ENCODE results near the gene GNAS.

Gene GNAS

GRCh38 chr20:58882704-58883089 lies 30.2 kb downstream of the GNAS start:
- H3K4me3 ChIP-seq (ENCODE audit: low read depth, low read length) = no peak overlapping the region
- TF ChIP-seq, protein P1, sequence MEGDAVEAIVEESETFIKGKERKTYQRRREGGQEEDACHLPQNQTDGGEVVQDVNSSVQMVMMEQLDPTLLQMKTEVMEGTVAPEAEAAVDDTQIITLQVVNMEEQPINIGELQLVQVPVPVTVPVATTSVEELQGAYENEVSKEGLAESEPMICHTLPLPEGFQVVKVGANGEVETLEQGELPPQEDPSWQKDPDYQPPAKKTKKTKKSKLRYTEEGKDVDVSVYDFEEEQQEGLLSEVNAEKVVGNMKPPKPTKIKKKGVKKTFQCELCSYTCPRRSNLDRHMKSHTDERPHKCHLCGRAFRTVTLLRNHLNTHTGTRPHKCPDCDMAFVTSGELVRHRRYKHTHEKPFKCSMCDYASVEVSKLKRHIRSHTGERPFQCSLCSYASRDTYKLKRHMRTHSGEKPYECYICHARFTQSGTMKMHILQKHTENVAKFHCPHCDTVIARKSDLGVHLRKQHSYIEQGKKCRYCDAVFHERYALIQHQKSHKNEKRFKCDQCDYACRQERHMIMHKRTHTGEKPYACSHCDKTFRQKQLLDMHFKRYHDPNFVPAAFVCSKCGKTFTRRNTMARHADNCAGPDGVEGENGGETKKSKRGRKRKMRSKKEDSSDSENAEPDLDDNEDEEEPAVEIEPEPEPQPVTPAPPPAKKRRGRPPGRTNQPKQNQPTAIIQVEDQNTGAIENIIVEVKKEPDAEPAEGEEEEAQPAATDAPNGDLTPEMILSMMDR (IDR thresholded peaks at IDR 0.05; ENCODE audit: low read depth, low read length, missing control alignments) = no peak
- no peak for DNase-seq (ENCODE audit: low read depth)
- in situ Hi-C loops (cut with HindIII; ENCODE audit: low sequenced_read_pairs) = no loop called here

GRCh38 chr20:58883241-58883691 lies 30.8 kb downstream of the GNAS start:
- DNase-seq (ENCODE audit: low read depth) = peak; percentile 60
- in situ Hi-C loops (cut with HindIII; ENCODE audit: low sequenced_read_pairs) = no loop called here
- no peak overlapping the region for H3K4me3 ChIP-seq (ENCODE audit: low read depth, low read length)
- TF ChIP-seq, protein P1 (IDR thresholded peaks at IDR 0.05; ENCODE audit: low read depth, low read length, missing control alignments) = no peak

- DNase-seq (ENCODE audit: low read depth) = no peak
- TF ChIP-seq, protein P1 (IDR thresholded peaks at IDR 0.05; ENCODE audit: low read depth, low read length, missing control alignments) = no peak
- no peak overlapping the region for H3K4me3 ChIP-seq (ENCODE audit: low read depth, low read length)
- in situ Hi-C loops (cut with HindIII; ENCODE audit: low sequenced_read_pairs) = no loop called here
These were observed 32.5 kb downstream of the GNAS start for GRCh38 chr20:58884966-58885365.

- in situ Hi-C loops (cut with HindIII; ENCODE audit: low sequenced_read_pairs) = no loop called here
- DNase-seq (ENCODE audit: low read depth) = no peak
- TF ChIP-seq, protein P1 (IDR thresholded peaks at IDR 0.05; ENCODE audit: low read depth, low read length, missing control alignments) = no peak
- no peak overlapping the region for H3K4me3 ChIP-seq (ENCODE audit: low read depth, low read length)
These were observed 34.0 kb downstream of the GNAS start for GRCh38 chr20:58886546-58886945.

GRCh38 chr20:58888103-58888502 lies 35.6 kb downstream of the GNAS start:
- in situ Hi-C loops (cut with HindIII; ENCODE audit: low sequenced_read_pairs) = no loop called here

DNA sequence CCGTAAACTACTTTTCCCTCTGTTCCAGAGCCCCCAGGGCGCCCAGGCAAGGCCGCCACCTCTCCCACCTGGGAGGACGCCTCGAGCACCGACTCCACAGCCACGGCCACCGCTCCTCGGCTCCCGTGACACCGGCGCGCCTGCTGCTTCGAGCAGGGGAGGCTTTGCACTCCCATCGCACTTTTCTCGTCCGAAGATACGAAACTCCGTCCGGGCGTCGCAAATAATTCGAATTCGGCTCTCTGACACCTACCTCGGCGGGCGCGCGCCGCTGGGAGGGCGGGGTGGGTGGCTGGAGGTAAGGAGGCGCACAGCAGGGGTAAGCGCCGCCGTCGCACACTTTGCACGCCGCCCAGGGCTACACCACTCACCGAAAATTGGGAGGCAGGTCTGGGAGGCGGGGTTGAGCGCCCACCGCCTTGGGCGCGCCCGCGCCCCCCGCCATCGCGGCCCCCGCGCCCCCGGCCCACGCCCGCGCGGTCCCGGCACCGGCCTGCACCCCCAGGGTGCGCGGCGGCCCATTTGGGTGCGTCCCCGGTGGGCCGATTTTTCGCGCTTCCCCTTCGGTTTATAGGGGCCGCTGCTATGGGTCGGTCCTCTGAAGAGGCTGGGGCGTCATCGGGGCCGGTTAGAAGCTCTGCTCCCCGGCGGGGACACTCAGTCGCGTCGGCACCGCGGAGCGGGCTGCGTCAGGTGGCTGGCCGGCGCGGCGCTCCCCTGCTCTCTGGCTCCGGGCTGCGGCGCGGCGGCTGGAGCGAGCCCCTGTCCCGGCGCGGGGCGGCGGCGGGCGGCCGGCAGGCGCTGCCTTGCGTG lies 36.2 kb downstream of the GNAS start:
- TF ChIP-seq, protein P1 (IDR thresholded peaks at IDR 0.05; ENCODE audit: low read depth, low read length, missing control alignments) = no peak
- DNase-seq (ENCODE audit: low read depth) = no peak
- H3K4me3 ChIP-seq (ENCODE audit: low read depth, low read length) = peak overlapping the region; percentile 88
- in situ Hi-C loops (cut with HindIII; ENCODE audit: low sequenced_read_pairs) = no loop called here

More at GRCh38 chr20:58888103-58888502, 35.6 kb downstream of the GNAS start:
- no peak for DNase-seq (ENCODE audit: low read depth)
- H3K4me3 ChIP-seq (ENCODE audit: low read depth, low read length) = peak overlapping the region; percentile 88
- TF ChIP-seq, protein P1 (IDR thresholded peaks at IDR 0.05; ENCODE audit: low read depth, low read length, missing control alignments) = no peak

Measured in astrocyte of the cerebellum (primary cell).